GM18951 (cell line): ENCODE measurements around the gene MEN1.
A peak's percentile ranks its signal among the peaks of the same experiment; 100 is the strongest.

Experiments
- POLR2A ChIP-seq: IDR thresholded peaks from 4 replicates; pipeline ENCODE4 v1.6.1; 2011; ENCODE audit warnings: mild to moderate bottlenecking; ENCODE audit not compliant: insufficient read length, insufficient read depth; ENCODE audit errors: extremely low read depth
- in situ Hi-C: fragments of 300-500 bp; cut with MboI; formaldehyde crosslinking; loops from one replicate; pipeline ENCODE4 v1.12.0; 2022; ENCODE audit warnings: low sequenced_read_pairs, mixed read lengths, inconsistent platforms; ENCODE audit not compliant: unreplicated experiment

Gene MEN1

DNA sequence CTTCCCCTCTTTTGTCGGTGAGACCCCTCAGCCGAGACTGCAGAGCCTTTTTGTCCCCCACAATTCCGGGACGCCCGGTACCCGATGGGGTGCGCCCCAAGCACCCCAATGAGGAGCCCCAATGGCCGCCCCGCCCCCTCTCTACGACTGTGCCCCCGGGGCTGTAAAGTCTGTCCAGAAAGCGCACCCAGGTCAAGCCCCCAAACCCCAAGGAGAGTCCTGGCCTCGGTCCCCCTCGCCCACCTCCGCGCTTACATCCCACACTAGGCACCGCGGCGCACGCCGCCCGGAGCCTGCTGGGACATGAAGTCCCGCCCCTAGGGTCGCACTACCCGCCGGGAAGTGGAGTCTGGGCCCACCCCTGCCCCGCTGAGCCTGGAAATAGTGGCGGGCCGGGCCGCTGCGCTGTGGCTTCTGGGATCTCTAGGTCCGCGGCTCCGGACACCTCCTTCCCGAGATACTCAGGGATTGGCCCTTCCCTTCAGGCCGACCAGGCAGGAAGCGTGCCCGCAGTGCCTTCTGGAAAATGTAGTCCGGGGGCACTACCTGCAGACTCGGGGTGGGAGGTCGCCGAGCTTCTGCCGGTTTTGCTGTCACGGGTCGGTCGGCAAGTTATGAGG is at the start of gene MEN1:
TSS of gene MEN1 (minus strand) at position 281 of the 620 bp plus-strand sequence. CDS start 442 bp downstream, outside the sequence.
- in situ Hi-C loops: no loop called here
- TF ChIP-seq POLR2A: peak; percentile 80

DNA sequence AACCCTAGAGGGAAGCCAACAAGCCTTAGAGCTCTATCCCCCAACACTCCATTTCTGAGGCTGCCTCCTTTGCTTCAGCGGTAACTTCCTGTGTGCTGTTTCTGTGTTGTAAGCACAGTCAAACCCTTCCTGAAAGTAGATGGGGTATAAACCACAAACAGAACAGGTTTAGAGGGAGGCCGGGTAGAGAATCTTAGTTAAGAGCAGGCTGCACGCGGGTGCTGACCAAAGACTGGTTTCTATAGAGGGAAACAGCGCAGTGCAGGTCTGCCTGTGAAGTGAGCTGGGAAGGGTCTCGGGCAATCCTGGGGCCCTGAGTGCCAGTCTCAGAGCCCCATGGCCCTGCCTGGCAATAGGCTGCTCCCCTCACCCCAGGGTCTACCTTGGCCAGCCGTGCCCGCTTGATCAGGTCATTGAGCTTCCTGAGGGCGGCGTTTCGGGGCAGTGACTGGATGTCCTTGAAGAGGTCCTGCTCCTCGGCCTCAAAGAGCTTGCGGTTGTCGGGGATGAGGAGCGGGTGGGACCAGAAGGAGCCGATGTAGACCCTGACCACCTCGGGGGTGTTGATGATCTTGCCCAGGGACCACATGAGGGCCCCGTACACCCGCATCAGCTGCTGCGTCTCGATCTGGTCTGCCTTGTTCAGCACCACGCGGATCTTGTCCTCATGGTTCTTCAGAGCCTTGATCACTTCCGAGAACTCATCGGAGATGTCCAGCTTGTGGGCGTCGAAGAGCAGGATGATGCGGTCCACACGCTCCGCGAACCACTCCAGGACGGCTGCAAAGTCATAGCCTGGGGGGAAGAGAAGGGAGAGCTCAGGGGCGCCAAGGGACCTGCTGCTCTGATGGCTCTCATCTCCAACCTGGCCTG is 49.4 kb upstream of the MEN1 start:
- in situ Hi-C loops: no loop called here

DNA sequence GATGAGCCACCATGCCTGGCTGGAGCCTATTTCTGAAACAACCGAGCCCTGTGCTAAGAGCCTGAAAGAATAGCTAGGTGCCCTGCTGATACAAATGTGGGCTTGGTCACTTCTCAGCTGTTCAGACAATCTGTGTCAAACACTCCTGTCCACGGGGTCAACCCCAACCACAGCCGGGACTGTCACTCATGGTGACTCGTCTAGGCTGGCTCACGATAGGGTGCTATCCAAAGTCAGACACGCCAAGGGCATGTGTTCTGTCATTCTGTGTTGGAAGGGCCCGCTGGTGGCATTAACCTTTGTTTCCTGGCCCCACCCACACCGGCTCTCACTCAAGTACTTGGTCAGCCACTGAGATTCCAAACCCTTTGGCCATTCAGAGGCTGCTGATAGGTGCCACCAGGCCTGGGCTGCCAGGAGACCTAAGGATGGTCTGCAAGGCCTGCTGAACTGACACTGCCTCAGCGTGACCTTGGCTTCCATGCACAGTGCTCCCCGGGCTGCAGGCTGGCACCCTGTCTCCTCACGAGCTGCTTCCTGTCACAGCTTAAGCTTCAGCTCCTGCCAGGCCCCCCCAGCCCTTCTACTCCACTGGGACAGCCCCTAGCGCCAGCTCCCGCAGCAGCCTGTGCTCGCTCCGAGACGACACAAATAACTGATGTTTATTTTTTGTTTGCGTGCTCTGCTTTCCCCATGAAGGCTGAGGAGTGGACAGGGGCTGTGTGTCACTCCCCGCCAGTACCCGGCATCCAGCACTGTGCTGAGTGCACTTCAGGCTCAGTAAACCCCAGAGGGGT is 48.3 kb upstream of the MEN1 start:
- TF ChIP-seq POLR2A: peak; percentile 10
- in situ Hi-C loops: no loop called here

More for the DNA sequence above, 49.4 kb upstream of the MEN1 start:
- TF ChIP-seq POLR2A: peak; percentile 1

- TF ChIP-seq POLR2A: no peak
- in situ Hi-C loops: no loop called here
Observed at GRCh38 chr11:64857485-64857884, 47.1 kb upstream of the MEN1 start.

DNA sequence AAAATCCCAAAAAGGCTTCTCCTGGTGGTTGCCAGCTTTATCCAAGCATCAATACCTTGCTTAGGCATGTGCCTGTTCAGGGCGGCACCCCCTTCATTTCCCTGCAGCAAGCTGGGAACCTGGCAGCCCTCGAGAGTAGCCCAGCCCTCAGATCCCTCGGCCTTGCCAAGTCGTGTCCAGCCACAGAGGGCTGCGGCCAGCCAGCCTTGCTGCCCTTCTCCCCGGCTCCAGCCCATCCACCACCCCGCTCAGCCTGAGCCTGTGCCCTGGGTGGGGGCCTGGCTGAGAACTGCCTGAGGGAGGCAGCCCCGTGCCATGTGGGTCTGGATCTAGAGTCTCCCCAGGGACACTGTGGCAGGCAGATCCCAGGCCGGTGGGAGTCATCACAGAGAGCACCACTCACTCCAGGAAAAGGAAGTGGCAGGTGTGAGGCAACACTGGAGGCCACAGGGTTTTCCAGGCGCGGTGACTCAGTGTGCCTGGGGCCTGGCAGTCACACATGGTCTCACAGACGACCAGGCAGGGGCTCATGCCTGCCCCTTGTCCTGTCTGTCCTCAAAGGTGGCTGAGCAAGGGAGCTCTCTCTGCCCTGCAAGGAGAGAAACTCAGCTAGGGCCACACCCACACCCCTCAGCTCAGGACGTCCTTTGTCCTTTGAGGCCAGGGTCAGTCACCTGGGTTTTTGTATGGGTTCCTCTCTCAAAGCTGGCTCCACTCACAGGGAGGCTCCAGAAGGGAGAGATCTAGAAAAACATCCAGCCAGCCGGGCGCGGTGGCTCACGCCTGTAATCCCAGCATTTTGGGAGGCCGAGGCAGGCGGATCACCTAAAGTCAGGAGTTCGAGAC is 46.3 kb upstream of the MEN1 start:
- in situ Hi-C loops: no loop called here
- no peak for TF ChIP-seq POLR2A

DNA sequence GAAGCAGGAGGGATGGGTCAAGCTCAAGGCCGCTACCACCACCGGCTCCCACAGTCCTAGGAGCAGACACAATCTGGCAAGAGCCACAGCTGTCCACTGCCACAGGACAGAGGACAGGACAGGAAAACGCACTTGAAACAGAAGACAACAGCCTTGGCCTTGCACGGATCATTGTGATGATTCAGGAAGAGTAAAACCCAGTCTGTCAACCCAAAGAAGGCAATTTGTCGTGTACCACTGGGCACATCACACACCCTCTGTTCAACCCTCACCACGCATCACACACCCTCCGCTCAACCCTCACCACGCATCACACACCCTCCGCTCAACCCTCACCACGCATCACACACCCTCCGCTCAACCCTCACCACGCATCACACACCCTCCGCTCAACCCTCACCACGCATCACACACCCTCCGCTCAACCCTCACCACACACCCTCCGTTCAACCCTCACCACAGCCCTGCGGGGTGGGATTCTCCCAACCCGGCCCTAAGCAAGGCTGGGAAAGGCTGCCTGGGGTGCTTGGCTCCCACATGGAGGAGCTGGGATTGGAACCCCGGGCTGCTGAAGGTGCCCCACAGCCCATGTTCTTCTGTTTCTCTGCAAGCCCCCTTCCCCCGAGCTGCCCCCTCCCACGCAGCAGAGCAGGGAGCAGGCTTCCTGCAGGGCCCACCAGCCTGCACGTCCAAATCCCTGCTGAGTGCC is 45.4 kb upstream of the MEN1 start:
- no peak for TF ChIP-seq POLR2A

DNA sequence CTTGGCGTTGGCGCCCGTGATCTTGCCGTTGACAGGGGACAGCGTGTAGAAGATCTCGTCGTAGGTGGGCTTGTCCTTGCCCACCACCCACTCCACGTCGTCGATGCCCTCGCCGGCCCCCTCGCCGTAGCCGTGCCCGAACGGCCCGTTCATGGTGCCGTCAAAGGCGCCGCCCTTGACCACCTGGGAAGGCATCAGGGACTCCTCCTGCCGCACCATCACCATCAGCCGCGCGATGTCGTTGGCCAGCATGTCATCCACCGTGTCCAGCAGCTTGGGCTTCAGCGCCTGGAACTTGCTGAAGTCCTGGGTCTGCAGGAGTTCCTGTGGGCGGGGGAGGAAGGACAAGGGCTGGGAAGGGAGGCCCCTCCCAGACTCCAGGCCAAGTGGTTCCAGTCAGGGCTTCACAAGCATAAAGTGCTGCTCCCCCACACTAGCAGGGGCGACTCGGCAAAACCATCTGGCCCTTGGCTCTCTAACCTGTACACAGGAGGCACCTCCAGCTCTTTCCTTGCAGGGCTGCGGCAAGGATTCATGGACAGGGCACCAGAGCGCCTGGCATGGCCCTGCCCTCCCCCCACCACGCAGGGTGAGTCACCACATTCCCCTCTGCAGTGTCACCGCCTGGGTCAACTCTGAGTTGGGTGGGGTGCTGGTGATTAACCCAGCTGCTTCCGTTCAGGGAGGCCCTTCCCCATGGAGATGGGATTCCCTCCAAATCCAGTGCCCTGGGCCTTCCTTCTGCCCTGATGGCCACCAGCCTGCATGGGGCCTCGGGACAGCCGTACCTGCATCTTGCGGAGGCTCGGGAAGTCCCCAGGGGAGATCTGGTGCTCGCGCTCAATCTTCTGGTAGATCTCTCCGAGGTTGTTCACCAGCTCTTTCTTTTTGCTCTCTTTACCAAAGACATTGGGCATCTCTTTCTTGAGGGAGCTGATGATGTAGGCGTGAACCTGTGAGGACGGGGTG is 44.5 kb upstream of the MEN1 start:
- in situ Hi-C loops: no loop called here
- no peak for TF ChIP-seq POLR2A

More for the DNA sequence above, 45.4 kb upstream of the MEN1 start:
- in situ Hi-C loops: no loop called here

DNA sequence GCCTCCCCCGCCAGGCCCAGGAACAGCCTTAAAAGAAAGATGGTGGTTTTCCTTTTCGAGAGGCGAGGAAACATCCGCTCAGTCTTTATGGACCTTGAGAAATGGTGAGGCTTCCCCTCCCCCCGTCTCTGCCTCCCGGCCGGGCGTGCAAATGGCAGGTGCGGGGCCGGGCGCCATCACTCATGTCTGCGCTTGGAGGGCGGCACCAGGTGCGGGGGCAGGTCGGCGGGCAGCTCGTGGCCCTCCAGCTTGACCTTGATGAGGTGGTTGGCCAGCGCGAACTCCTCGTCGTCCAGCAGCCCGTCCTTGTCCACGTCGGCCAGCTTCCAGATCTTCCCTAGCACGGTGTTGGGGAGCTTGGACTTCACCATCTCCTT is 43.8 kb upstream of the MEN1 start:
- in situ Hi-C loops: no loop called here
- TF ChIP-seq POLR2A: no peak

DNA sequence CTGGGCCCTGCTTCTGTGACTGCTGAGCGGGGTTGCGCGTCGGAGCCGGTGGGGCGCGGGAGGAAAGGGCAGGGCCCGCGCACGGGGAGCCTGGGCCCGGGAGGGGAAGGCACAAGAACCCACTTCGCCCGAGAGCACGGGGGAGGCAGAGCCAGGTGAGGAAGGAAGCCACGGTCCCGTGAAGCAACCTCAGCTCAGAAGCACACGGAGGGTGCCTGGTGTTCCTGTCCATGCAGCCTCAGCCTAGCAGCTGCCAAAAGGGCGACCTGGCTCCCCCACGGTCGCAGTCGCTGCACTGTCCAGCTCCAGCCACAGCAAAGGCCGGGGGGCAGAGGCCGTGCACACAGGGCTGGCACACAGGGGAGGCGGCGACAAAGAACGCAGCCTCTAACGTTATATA is 43.4 kb upstream of the MEN1 start:
- TF ChIP-seq POLR2A: no peak
- in situ Hi-C loops: no loop called here

- in situ Hi-C loops: no loop called here
- no peak for TF ChIP-seq POLR2A
Observed at GRCh38 chr11:64852804-64853509, 42.6 kb upstream of the MEN1 start.

DNA sequence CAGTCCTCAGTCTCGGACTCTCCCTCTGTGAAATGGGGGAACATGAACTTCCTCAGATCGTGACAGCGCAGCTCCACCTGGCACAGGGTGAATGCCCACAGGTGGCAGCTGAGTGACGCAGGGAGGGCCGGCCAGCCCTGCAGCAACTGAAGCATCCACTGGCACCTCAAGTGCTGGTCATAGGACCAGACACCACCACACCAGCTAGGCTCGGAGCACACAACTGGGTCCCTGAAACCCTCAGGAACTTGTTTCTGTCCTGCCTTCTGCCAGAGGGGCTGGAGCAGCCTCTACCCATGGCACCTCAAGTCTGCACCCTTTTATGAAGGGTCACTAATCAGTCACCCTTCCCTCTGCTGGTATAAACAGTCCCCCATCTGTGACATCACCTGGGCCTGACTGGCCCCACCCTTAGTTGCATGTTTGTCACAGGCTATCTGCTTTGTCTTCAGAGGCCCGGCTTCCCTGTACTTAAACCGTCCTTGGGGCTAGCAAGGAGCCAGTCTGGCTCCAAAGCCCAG is 41.5 kb upstream of the MEN1 start:
- in situ Hi-C loops: no loop called here
- peak; percentile 23 for TF ChIP-seq POLR2A
